ENCODE results near the gene PUM2. TPM values are rescaled to one million over a fixed set of nuclear protein-coding genes. Genes with fewer than 3 reads are reported as not detected.

The PUM2 gene
- total and polyA plus RNA-seq, 2 of the 8 experiments (the other 6 are each of a cell fraction or from before 2014, with no cell fraction given): 46.6 to 114 TPM

DNA sequence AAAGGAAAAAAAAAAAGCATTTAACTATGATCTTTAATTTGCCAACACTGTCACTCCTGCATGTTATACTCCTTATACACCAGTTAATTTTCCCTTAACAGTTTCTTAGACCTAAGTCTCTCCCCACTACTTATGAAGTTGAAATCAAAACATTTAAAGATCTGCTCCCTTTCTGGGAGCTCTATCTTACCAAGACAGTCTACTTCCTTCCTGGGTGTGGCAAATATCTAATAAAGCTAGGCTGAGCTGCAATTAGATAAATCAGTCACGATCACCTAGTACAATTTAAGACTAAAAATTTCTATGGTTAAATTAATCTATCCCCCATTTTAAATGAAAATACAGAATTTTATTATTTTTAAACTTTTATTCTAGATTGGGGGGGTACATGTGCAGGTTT lies 33.4 kb downstream of the PUM2 start:
- Histone ChIP-seq H3K14ac (ENCODE audit: insufficient read length) (no peak overlapping the region), H3K9me3 (ENCODE audit: insufficient read depth in 2 of 2, low read depth in 1 of 2, low read length in 1 of 2) (no peaks in the 10 kb centered on the region), H2AFZ (ENCODE audit: low read length) (no peak overlapping the region), H3K23ac (ENCODE audit: insufficient read length) (no peak overlapping the region), H4K5ac (ENCODE audit: insufficient read length, low read depth, low read length) (no peak overlapping the region), H3K56ac (replicated peaks; ENCODE audit: insufficient read length, low read depth, low read length) (no peak overlapping the region), H3K18ac (ENCODE audit: extremely low read depth, low read length) (no peak overlapping the region), H3K9ac (replicated peaks in 1 of 4; ENCODE audit: extremely low read depth in 1 of 4, low read depth in 3 of 4, low read length in 3 of 4) (no peak overlapping the region), H3K36me3 (ENCODE audit: control insufficient read depth in 2 of 4, insufficient read depth in 4 of 4, low read length in 3 of 4) (peaks cover 3 to 46% (median 17%) of the 10 kb centered on the region in 4 experiments; a peak in 5 of 8 replicates), H3K79me1 (ENCODE audit: low read depth, low read length) (0 out of 2 replicates have a peak, but pooled peaks cover 2% of the 10 kb centered on the region), H3K79me2 (ENCODE audit: control insufficient read depth in 1 of 2, insufficient read depth in 2 of 2, low read length in 2 of 2) (peaks cover 0 to 72% of the 10 kb centered on the region in 2 experiments; a peak in 2 of 4 replicates), H2BK120ac (replicated peaks; ENCODE audit: low read depth, low read length) (no peak overlapping the region), H2BK12ac (ENCODE audit: low read depth, low read length) (no peak overlapping the region), H4K20me1 (replicated peaks in 1 of 2; ENCODE audit: control insufficient read depth in 1 of 2, insufficient read depth in 2 of 2, low read length in 2 of 2) (peaks cover 4 to 8% of the 10 kb centered on the region in 2 experiments), H3K4me1 (replicated peaks in 1 of 4; ENCODE audit: control insufficient read depth in 3 of 4, insufficient read depth in 4 of 4, low read length in 3 of 4) (peaks cover 0 to 5% (median 3%) of the 10 kb centered on the region in 4 experiments; a peak in 3 of 7 replicates), H2AK5ac (ENCODE audit: low read depth, low read length) (no peak overlapping the region), H3K4me3 (ENCODE audit: extremely low read depth in 1 of 4, insufficient read depth in 2 of 4, low read depth in 3 of 4, low read length in 4 of 4) (no peak overlapping the region), H3K4ac (replicated peaks; ENCODE audit: insufficient read length, low read depth, low read length) (no peak overlapping the region), H3K4me2 (ENCODE audit: insufficient read depth in 1 of 2, low read depth in 2 of 2, low read length in 2 of 2) (no peak overlapping the region), H4K91ac (replicated peaks; ENCODE audit: insufficient read length, low read length) (no peak overlapping the region), H2BK15ac (ENCODE audit: low read length) (no peak overlapping the region), H3K23me2 (ENCODE audit: low read depth, low read length) (no peaks in the 10 kb centered on the region), H3K27ac (ENCODE audit: low read depth, low read length) (no peak overlapping the region), H3K27me3 (replicated peaks in 1 of 4; ENCODE audit: control insufficient read depth in 3 of 4, extremely low read depth in 1 of 4, insufficient read depth in 3 of 4, low read length in 3 of 4) (no peaks in the 10 kb centered on the region), H2BK5ac (ENCODE audit: low read depth, low read length) (no peak overlapping the region), H2BK20ac (ENCODE audit: low read length) (no peak overlapping the region), H4K8ac (ENCODE audit: extremely low read depth, insufficient read depth, low read length) (no peak overlapping the region)
- 77% methylated on average over 1 of the region's 1 CpG; no CpG with 5 or more reads in 1 of the 2 experiments for WGBS, 2 experiments (ENCODE audit: extremely low coverage in 1 of 2, insufficient coverage in 1 of 2, insufficient read length in 1 of 2, insufficient replicate concordance in 2 of 2, low coverage in 1 of 2, low lambda C conversion rate in 2 of 2, missing lambda C conversion rate in 1 of 2)
- no peak for FAIRE-seq
- CTCF ChIA-PET (ENCODE audit: partially characterized antibody): interaction anchor here (1.2 to 1.6 kb wide), 3 partner anchors 9 to 61 kb away, joined by 3 to 10 read pairs (median 5); no protein-coding TSS in a partner anchor
- DNase-seq (ENCODE audit: low read depth in 1 of 2, low spot score in 2 of 2): no peak
- POLR2A ChIA-PET (ENCODE audit: partially characterized antibody): interaction anchor here (0.9 kb wide), 1 partner anchor 9 kb away, joined by 3 read pairs; no protein-coding TSS in a partner anchor
- no peak for TF ChIP-seq HDAC6 (IDR thresholded peaks at IDR 0.05; ENCODE audit: low read depth, low read length)
- TF ChIP-seq KDM1A (IDR thresholded peaks at IDR 0.05; ENCODE audit: borderline replicate concordance, low read length): no peak
- no peak for TF ChIP-seq JUN (IDR thresholded peaks at IDR 0.05; ENCODE audit: low read depth, low read length)
- no peak for TF ChIP-seq TAF1 (IDR thresholded peaks at IDR 0.05; ENCODE audit: low read depth, low read length)
- TF ChIP-seq KDM5A (IDR thresholded peaks at IDR 0.05; ENCODE audit: low read length): no peak
- no peak for TF ChIP-seq CBX8 (IDR thresholded peaks at IDR 0.05; ENCODE audit: borderline replicate concordance, low read depth, low read length)
- TF ChIP-seq NANOG (IDR thresholded peaks at IDR 0.05; ENCODE audit: insufficient read depth, low read depth, low read length, poor library complexity, severe bottlenecking): no peak
- TF ChIP-seq RNF2 (IDR thresholded peaks at IDR 0.05; ENCODE audit: borderline replicate concordance, low read depth, low read length, missing control alignments, poor library complexity, severe bottlenecking): no peak
- TF ChIP-seq SRF (IDR thresholded peaks at IDR 0.05; ENCODE audit: low read depth, low read length): no peak

Data from H1 (cell line).